Aorta (tissue), 5 donors: Measurements from ENCODE around the gene AGAP4. TPM values are rescaled to one million over a fixed set of nuclear protein-coding genes. Genes with fewer than 3 reads are reported as not detected.
"Not testable (repeated sequence)": the region's sequence is repeated elsewhere in the genome, so short reads cannot be mapped to it uniquely, and the experiment has no call there.

Experiments
- ATAC-seq: fragments of 200-7000 bp; cut with Tn5 transposase; one replicate; pipeline ENCODE4 v1.9.1; 2022; ENCODE audit warnings: moderate library complexity; ENCODE audit not compliant: low FRiP score
- DNase-seq, 2 donors: peaks; one replicate each; pipeline ENCODE4 v3.0.0-alpha.2; 2020
- H3K27ac ChIP-seq, 2 donors: one replicate each; pipeline ENCODE4 v1.5.1; 2013; ENCODE audit warnings: low read length in 2 of 2, mild to moderate bottlenecking in 2 of 2, moderate library complexity in 2 of 2, control low read depth in 1 of 2, inconsistent platforms in 1 of 2, low read depth in 1 of 2
- H3K27me3 ChIP-seq, 2 donors: one replicate each; pipeline ENCODE4 v1.6.1; 2013; ENCODE audit warnings: control low read depth in 1 of 2, low read length in 1 of 2, mild to moderate bottlenecking in 1 of 2, moderate library complexity in 1 of 2; ENCODE audit not compliant: insufficient read depth in 2 of 2, control insufficient read depth in 1 of 2
- H3K36me3 ChIP-seq, 2 donors: one replicate each; pipeline ENCODE4 v1.6.1; 2013; ENCODE audit warnings: control low read depth in 1 of 2, low read length in 1 of 2, mild to moderate bottlenecking in 1 of 2; ENCODE audit not compliant: insufficient read depth in 2 of 2, control insufficient read depth in 1 of 2
- H3K4me1 ChIP-seq, 2 donors: one replicate each; pipeline ENCODE4 v1.6.1; 2013; ENCODE audit warnings: low read length in 2 of 2, control low read depth in 1 of 2, mild to moderate bottlenecking in 1 of 2, moderate library complexity in 1 of 2; ENCODE audit not compliant: insufficient read depth in 2 of 2, control insufficient read depth in 1 of 2
- H3K4me3 ChIP-seq, 2 donors: one replicate each; pipeline ENCODE4 v1.5.1; 2013; ENCODE audit warnings: low read length in 2 of 2, control low read depth in 1 of 2, mild to moderate bottlenecking in 1 of 2
- H3K9me3 ChIP-seq: one replicate; pipeline ENCODE4 v1.6.1; 2013; ENCODE audit warnings: mild to moderate bottlenecking, low read length; ENCODE audit not compliant: control insufficient read depth
- WGBS, 2 donors: extraction: QIAGEN DNeasy Blood & Tissue Kit; methylation state at CpG; one replicate each; pipeline ENCODE4 v1.1.7; 2013; 5-methylcytosine and 5-hydroxymethylcytosine counted together
- intact Hi-C, 2 donors: fragments of 100-400 bp; cut with DNase I; formaldehyde crosslinking; loops; one replicate each; pipeline versions ENCODE4 v1.14.2 to v1.15.0; 2022
- polyA plus RNA-seq, 2 donors: library from polyadenylated mRNA; stranded (reverse); fragments of 200-250 nt; gene quantifications; one replicate each; pipeline ENCODE4 v1.2.3, GENCODE V29; 2013
- total RNA-seq, 2 donors: library from RNA; stranded (reverse); fragmentation: NEBNext Ultra II Directional; extraction: Animal tissue kit (Norgen Biotek cat#: 25700); gene quantifications; one replicate each; pipeline ENCODE4 v1.2.1, GENCODE V29; 2021
- donor health status: healthy with polysubstance abuse.
- donor health status: Bipolar disorder and iron deficiency.
- donor health status: DM: no; HTN: no; CAD: no.
- donor health status: DM: no; HTN: no; CAD: no.
- donor health status: DM: yes; HTN: yes; CAD: no.

Gene AGAP4
- total and polyA plus RNA-seq, 4 donors, result 9.6 to 37.2 (median 25.9) TPM

DNA sequence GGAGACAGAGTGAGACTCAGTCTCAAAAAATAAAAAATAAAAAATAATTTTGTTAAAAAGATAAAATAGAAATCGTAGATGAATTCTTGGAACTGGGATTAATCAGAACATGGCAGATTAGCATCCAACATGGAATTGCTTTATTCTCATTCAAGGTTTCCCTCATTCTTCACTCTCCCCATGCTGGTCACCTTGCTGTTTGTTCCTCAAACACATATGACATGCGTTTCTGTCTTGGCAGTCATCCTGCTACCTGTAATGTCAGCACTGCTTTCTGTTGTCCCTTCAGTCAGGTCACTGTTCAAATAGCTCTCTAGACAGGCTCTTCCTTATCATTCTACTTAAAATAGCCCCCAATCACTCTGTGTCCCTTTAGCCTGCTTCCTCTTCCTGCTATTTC, 24.4 kb downstream of the AGAP4 start:
- DNase-seq, H3K27ac ChIP-seq, H3K27me3 ChIP-seq, H3K4me3 ChIP-seq, H3K4me1 ChIP-seq, H3K9me3 ChIP-seq, intact Hi-C loops, H3K36me3 ChIP-seq, ATAC-seq: not testable (repeated sequence)
- WGBS, 2 donors, result 76 to 88% methylated on average over 1 to 2 of the region's 2 CpGs

GRCh38 chr10:45820107-45820830, 27.0 kb downstream of the AGAP4 start:
- H3K9me3 ChIP-seq, DNase-seq, H3K27me3 ChIP-seq, H3K36me3 ChIP-seq, intact Hi-C loops, H3K4me3 ChIP-seq, ATAC-seq, H3K4me1 ChIP-seq, H3K27ac ChIP-seq: not testable (repeated sequence)
- WGBS, 2 donors, result 55 to 60% methylated on average over 6 of the region's 6 CpGs

GRCh38 chr10:45819552-45819951, 27.7 kb downstream of the AGAP4 start:
- intact Hi-C loops, result no loop called here
- no peak overlapping the region for H3K27ac ChIP-seq
- no peak for ATAC-seq
- no peak overlapping the region for H3K4me3 ChIP-seq
- no peaks in the 10 kb centered on the region for H3K4me1 ChIP-seq
- WGBS, 2 donors, result 60 to 64% methylated on average over 9 of the region's 9 CpGs
- no peak for DNase-seq
- no peaks in the 10 kb centered on the region for H3K9me3 ChIP-seq
- H3K27me3 ChIP-seq, result no peaks in the 10 kb centered on the region
- H3K36me3 ChIP-seq, result no peaks in the 10 kb centered on the region

- Histone ChIP-seq H3K4me1 (no peaks in the 10 kb centered on the region), H3K27ac (no peak overlapping the region), H3K9me3 (no peaks in the 10 kb centered on the region), H3K27me3 (no peaks in the 10 kb centered on the region), H3K4me3 (no peak overlapping the region), H3K36me3 (no peaks in the 10 kb centered on the region)
- ATAC-seq (no peak), DNase-seq (no peak)
- intact Hi-C loops, result no loop called here
- 87 to 90% methylated on average over 3 of the region's 3 CpGs for WGBS, 2 donors
These were observed 29.4 kb downstream of the AGAP4 start for GRCh38 chr10:45817912-45818311.

GRCh38 chr10:45817130-45817859, 30.0 kb downstream of the AGAP4 start:
- ATAC-seq (no peak), DNase-seq (no peak)
- Histone ChIP-seq H3K27ac (no peak overlapping the region), H3K27me3 (no peaks in the 10 kb centered on the region), H3K36me3 (no peaks in the 10 kb centered on the region), H3K4me1 (no peaks in the 10 kb centered on the region), H3K9me3 (no peaks in the 10 kb centered on the region), H3K4me3 (no peak overlapping the region)
- 94 to 97% methylated on average over 7 of the region's 7 CpGs for WGBS, 2 donors
- intact Hi-C loops, result no loop called here

DNA sequence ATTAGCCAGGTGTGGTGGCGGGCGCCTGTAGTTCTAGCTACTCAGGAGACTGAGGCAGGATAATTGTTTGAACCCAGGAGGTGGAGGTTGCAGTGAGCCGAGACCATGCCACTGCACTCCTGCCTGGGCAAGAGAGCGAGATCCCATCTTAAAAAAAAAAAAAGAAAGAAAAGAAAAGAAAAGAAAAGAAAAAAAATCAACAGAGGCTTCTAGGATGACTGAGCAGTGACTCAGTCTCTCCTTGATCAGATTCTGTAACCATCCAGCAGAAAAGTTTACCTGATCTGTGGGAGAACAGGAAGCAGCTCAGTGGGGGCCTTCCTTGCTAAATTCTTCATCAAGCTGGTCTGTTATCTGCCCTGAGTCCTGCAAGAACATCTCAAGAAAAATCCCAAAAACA, 33.2 kb downstream of the AGAP4 start:
- H3K27me3 ChIP-seq, ATAC-seq, DNase-seq, intact Hi-C loops, H3K27ac ChIP-seq, H3K4me1 ChIP-seq, H3K4me3 ChIP-seq, H3K9me3 ChIP-seq, H3K36me3 ChIP-seq: not testable (repeated sequence)
- WGBS, 2 donors, result 95 to 99% methylated on average over 4 of the region's 4 CpGs

DNA sequence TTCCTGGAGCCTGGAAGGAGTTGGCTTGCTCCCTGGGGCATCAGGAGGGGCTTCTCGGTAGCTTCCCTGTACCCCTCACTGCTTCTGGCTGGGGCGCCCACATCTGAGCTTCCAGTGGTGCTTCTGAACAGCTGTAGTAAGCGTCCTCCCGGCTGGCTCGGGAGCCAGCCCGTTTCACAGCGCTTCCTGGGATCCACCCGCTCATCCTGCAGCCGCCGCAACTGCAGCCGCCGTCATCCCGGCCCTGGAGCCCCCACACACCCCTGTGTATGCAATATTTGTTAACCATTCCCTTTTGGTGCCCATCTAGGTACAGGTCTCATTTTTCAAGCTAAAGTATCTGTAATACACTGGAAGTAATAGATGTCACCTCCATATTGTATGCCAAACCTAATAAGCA, 34.3 kb downstream of the AGAP4 start:
- WGBS, 2 donors, result 81 to 90% methylated on average over 13 of the region's 13 CpGs
- ATAC-seq, H3K9me3 ChIP-seq, H3K27ac ChIP-seq, H3K4me3 ChIP-seq, H3K36me3 ChIP-seq, intact Hi-C loops, DNase-seq, H3K4me1 ChIP-seq, H3K27me3 ChIP-seq: not testable (repeated sequence)

DNA sequence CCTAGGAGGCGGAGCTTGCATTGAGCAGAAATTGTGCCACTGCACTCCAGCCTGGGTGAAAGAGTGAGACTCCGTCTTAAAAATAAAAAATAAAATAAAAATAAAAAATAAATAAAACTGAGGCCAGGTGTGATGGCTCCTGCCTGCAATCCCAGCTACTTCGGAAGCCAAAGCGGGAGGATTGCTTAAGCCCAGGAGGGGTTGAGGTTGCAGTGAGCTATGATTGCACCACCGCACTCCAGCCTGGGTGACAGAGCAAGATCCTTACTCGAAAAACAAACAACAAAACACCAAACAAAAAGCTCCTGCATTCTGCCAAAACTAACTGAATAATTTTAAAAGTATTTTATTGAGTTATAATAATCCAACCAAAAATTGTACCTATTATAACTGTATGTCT, 36.2 kb downstream of the AGAP4 start:
- H3K4me3 ChIP-seq, result no peak overlapping the region
- WGBS, 2 donors, result 83 to 87% methylated on average over 6 of the region's 6 CpGs
- no peaks in the 10 kb centered on the region for H3K4me1 ChIP-seq
- H3K9me3 ChIP-seq, result no peaks in the 10 kb centered on the region
- no peak overlapping the region for H3K27ac ChIP-seq
- DNase-seq, result no peak
- no peaks in the 10 kb centered on the region for H3K27me3 ChIP-seq
- no peak for ATAC-seq
- no peaks in the 10 kb centered on the region for H3K36me3 ChIP-seq
- intact Hi-C loops, result no loop called here

DNA sequence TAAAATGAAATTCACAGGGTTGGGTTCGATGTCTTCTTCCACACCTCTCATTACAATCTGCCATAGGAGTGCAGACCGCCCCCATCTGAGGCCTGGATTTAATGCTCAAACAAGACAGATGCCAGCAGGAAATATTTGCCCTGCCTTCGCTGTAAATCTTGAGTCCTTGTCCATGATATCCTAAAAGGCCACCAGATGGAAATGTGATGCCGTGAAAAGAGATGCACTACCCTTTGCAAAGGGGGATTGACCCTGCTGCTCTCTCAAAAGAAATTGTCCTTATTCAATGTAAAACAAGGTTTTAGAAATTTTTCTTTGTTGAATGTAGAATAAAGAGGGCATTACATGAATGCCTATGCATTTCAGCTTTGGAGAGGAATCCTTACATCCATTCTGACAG, 37.5 kb downstream of the AGAP4 start:
- 74 to 76% methylated on average over 4 of the region's 4 CpGs for WGBS, 2 donors
- Histone ChIP-seq H3K9me3 (no peaks in the 10 kb centered on the region), H3K27ac (no peak overlapping the region), H3K4me1 (no peaks in the 10 kb centered on the region), H3K36me3 (no peaks in the 10 kb centered on the region), H3K4me3 (no peak overlapping the region), H3K27me3 (no peaks in the 10 kb centered on the region)
- intact Hi-C loops, result no loop called here
- ATAC-seq (no peak), DNase-seq (no peak)
